ENCODE data around the gene NPHP4. TPM values are rescaled to one million over a fixed set of nuclear protein-coding genes. Genes with fewer than 3 reads are reported as not detected.

Gene NPHP4
- total and polyA plus RNA-seq, 9 of the 15 experiments (the other 6 are each of a cell fraction or from before 2014, with no cell fraction given), result 0.52 to 26.2 (median 6.7) TPM

GRCh38 chr1:5937373-5937857 lies 54.8 kb downstream of the NPHP4 start:
- intact Hi-C loops (cut with micrococcal nuclease), result no loop called here
- ChIA-PET CTCF (ENCODE audit: low intra/inter-chr PET ratio) (no interaction called here), POLR2A (interaction anchor here (0.7 to 2.0 kb wide), 4 partner anchors 12 to 19 kb away, joined by 3 to 12 read pairs (median 4); no protein-coding TSS in a partner anchor)
- H4K20me1 ChIP-seq (replicated peaks; ENCODE audit: control insufficient read depth, insufficient read depth, low read length), result no peaks in the 10 kb centered on the region
- DNase-seq (ENCODE audit: extremely low read depth in 1 of 4, low spot score in 3 of 4) (no peak), FAIRE-seq (no peak), ATAC-seq (no peak)
- BruUV-seq (replicated peaks), result no TSS peak
- WGBS (ENCODE audit: insufficient coverage, low coverage, missing lambda C conversion rate), result 69% methylated on average over 9 of the region's 9 CpGs
- peaks cover 13% of the 10 kb centered on the region; the same call in 2 of the 3 replicates for H3K36me3 ChIP-seq (ENCODE audit: control insufficient read depth, insufficient read depth, low read length)
- no peak overlapping the region for H2AFZ ChIP-seq (ENCODE audit: low read depth, low read length)
- H3K4me1 ChIP-seq (replicated peaks in 1 of 2; ENCODE audit: control insufficient read depth in 2 of 2, insufficient read depth in 2 of 2, low read length in 2 of 2), result peaks cover 0 to 18% of the 10 kb centered on the region in 2 experiments; a peak in 2 of 5 replicates
- no peaks in the 10 kb centered on the region for H3K9me1 ChIP-seq (ENCODE audit: control insufficient read depth, insufficient read depth, low read length)
- no peaks in the 10 kb centered on the region for H3K79me2 ChIP-seq (ENCODE audit: control insufficient read depth, insufficient read depth, low read length)
- no peak overlapping the region for H3K27ac ChIP-seq (ENCODE audit: extremely low read depth, low read depth, low read length)
- TF ChIP-seq TAF1 (IDR thresholded peaks at IDR 0.05; ENCODE audit: control insufficient read depth, extremely low read depth, insufficient read depth, low read length, severe bottlenecking) (no peak), TSHZ1 (CRISPR knock-in tag; IDR thresholded peaks at IDR 0.05) (no peak), ZNF175 (CRISPR knock-in tag; IDR thresholded peaks at IDR 0.05; ENCODE audit: low read depth) (no peak), HCFC1 (IDR thresholded peaks at IDR 0.05; ENCODE audit: low read depth, low read length) (no peak), LARP7 (IDR thresholded peaks at IDR 0.05) (no peak), ZNF449 (CRISPR knock-in tag; IDR thresholded peaks at IDR 0.05) (no peak), CC2D1A (IDR thresholded peaks at IDR 0.05) (no peak), PHB (CRISPR knock-in tag; IDR thresholded peaks at IDR 0.05) (no peak), NR1H2 (CRISPR knock-in tag; IDR thresholded peaks at IDR 0.05) (no peak)
- H3K9ac ChIP-seq (ENCODE audit: insufficient read depth in 1 of 2, low read depth in 2 of 2, low read length in 2 of 2), result 0 out of 4 replicates have a peak overlapping the region, but pooled peaks of 1 of the 2 experiments have one; percentile 41
- in situ Hi-C loops (cut with MboI), result no loop called here
- H3K4me3 ChIP-seq, result no peak overlapping the region
- no peaks in the 10 kb centered on the region for H3K27me3 ChIP-seq (ENCODE audit: control insufficient read depth in 2 of 2, insufficient read depth in 2 of 2, low read length in 2 of 2)
- H3K4me2 ChIP-seq (ENCODE audit: insufficient read depth, low read length), result no peak overlapping the region
- H3K9me3 ChIP-seq (replicated peaks; ENCODE audit: control insufficient read depth, insufficient read depth, low read depth, low read length), result no peaks in the 10 kb centered on the region
